ENCODE results near the gene PEX12.

GRCh38 chr17:35536664-35537171, 41.7 kb downstream of the PEX12 start:
- TF ChIP-seq CTCF (conservative IDR thresholded peaks at IDR 0.05) (no peak), EZH2 (IDR thresholded peaks at IDR 0.05; ENCODE audit: low read depth) (no peak)

Measured in PC-9 (cell line).